Raji (cell line): Measurements from ENCODE around the gene ZBTB21.

Source experiments
- POLR2A ChIP-seq: IDR thresholded peaks from 2 replicates; pipeline ENCODE4 v1.6.1; 2011; ENCODE audit warnings: low read depth, low read length, control low read depth; ENCODE audit not compliant: insufficient read depth

ZBTB21 gene

GRCh38 chr21:42043201-42043895 lies 33.2 kb upstream of the ZBTB21 start:
- TF ChIP-seq POLR2A = no peak

- no peak for TF ChIP-seq POLR2A
Measured at GRCh38 chr21:42042651-42043050, 32.5 kb upstream of the ZBTB21 start.

GRCh38 chr21:42041711-42042110 lies 31.6 kb upstream of the ZBTB21 start:
- no peak for TF ChIP-seq POLR2A

GRCh38 chr21:42041246-42041645 lies 31.1 kb upstream of the ZBTB21 start:
- no peak for TF ChIP-seq POLR2A

GRCh38 chr21:42040411-42041180 lies 30.4 kb upstream of the ZBTB21 start:
- TF ChIP-seq POLR2A = no peak

- no peak for TF ChIP-seq POLR2A
Measured at GRCh38 chr21:42039911-42040351, 29.8 kb upstream of the ZBTB21 start.

- no peak for TF ChIP-seq POLR2A
Measured at GRCh38 chr21:42039470-42039901, 29.3 kb upstream of the ZBTB21 start.

GRCh38 chr21:42038826-42039425 lies 28.8 kb upstream of the ZBTB21 start:
- no peak for TF ChIP-seq POLR2A

- no peak for TF ChIP-seq POLR2A
Measured at GRCh38 chr21:42038393-42038792, 28.2 kb upstream of the ZBTB21 start.

- no peak for TF ChIP-seq POLR2A
Measured at GRCh38 chr21:42037943-42038342, 27.8 kb upstream of the ZBTB21 start.

- TF ChIP-seq POLR2A = no peak
Measured at GRCh38 chr21:42037516-42037915, 27.4 kb upstream of the ZBTB21 start.

GRCh38 chr21:42036313-42036712 lies 26.2 kb upstream of the ZBTB21 start:
- TF ChIP-seq POLR2A = no peak

- no peak for TF ChIP-seq POLR2A
Measured at GRCh38 chr21:42032968-42033367, 22.8 kb upstream of the ZBTB21 start.

- no peak for TF ChIP-seq POLR2A
Measured at GRCh38 chr21:42032266-42032665, 22.1 kb upstream of the ZBTB21 start.

- no peak for TF ChIP-seq POLR2A
Measured at GRCh38 chr21:42031816-42032215, 21.7 kb upstream of the ZBTB21 start.

GRCh38 chr21:42031241-42031640 lies 21.1 kb upstream of the ZBTB21 start:
- TF ChIP-seq POLR2A = no peak

- no peak for TF ChIP-seq POLR2A
Measured at GRCh38 chr21:42030311-42030710, 20.2 kb upstream of the ZBTB21 start.
